GM12875 (cell line): Measurements from ENCODE around the gene CXCL17.

Source experiments
- H3K4me3 ChIP-seq: one replicate; pipeline ENCODE4 v1.5.1; 2011; ENCODE audit warnings: low read depth, low read length, control low read depth
- CTCF ChIP-seq: IDR thresholded peaks from 2 replicates; pipeline ENCODE4 v1.5.1; 2011; ENCODE audit warnings: low read depth, mild to moderate bottlenecking, control low read depth, inconsistent platforms, low read length, moderate library complexity, borderline replicate concordance; ENCODE audit not compliant: insufficient read depth

The CXCL17 gene

DNA sequence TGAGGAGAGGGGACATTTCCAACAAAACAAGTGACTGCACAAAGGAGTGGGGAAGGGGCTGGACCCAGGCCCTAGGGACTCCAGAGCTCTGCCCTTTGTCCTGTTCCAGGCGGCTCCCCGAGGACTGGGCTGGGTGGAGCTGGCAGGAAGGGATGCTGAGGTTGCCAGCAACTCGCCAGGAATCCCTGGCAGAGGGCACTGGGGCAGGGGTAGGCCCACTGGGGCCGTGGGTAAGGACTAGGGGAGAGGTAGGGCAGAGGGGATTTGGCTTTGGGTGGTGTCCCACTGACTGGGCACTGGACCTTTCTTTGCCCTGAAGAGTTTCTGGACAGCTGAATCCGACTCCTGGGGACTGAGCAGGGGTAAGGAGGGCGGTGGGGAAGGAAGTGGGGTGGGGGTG is 23.4 kb downstream of the CXCL17 start:
- TF ChIP-seq CTCF, result no peak
- no peak overlapping the region for H3K4me3 ChIP-seq

GRCh38 chr19:42412661-42413076 is 30.1 kb downstream of the CXCL17 start:
- no peak overlapping the region for H3K4me3 ChIP-seq
- no peak for TF ChIP-seq CTCF

DNA sequence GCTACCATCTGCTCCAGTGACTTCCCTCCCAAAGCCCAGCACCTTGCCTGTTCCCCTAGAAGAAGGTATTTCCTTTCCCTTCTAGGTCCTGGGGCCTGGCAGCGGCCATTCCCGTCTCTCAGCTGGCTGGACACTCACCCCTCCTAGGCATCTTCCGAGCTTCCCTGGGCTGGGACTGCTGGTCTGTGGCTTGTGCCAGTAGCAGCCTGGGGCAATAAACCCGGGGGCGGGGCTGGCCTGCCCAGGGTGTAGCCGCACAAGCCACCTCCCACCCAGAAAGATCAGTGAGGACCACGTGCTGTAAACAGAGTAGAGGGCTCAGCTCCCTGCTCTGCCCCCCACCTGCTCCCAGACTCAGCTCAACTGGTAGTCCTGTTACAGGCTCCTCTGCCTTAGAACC is 30.5 kb downstream of the CXCL17 start:
- no peak for TF ChIP-seq CTCF
- no peak overlapping the region for H3K4me3 ChIP-seq

DNA sequence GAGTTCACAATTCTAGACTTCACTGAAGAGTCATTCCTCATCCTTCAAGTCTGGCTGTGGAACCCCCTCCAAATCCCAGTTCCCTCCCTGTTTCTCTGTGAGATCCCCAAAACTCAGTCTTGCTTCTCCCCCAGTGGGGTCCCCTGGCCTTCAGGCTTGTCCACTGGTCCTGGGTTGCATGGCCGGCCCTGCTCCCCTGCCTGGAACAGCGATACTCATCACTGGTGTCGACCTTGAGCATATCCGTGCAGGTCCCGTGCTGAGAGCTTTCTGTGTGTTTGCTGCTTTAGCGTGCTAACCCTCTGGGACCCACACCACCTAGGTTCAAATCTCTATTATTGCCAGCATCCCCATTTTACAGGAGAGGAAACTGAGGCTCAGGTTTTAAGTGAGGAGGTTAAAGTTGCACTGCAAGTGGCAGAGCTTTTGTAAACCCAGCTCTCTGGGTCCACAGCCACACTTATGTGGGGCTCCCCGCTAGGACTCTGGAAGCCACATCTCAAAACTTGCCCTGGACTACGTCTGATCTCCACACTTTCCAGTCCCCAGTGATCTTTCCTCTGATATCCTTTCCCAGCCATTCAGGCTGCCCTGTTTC is 31.1 kb downstream of the CXCL17 start:
- no peak overlapping the region for H3K4me3 ChIP-seq
- no peak for TF ChIP-seq CTCF

DNA sequence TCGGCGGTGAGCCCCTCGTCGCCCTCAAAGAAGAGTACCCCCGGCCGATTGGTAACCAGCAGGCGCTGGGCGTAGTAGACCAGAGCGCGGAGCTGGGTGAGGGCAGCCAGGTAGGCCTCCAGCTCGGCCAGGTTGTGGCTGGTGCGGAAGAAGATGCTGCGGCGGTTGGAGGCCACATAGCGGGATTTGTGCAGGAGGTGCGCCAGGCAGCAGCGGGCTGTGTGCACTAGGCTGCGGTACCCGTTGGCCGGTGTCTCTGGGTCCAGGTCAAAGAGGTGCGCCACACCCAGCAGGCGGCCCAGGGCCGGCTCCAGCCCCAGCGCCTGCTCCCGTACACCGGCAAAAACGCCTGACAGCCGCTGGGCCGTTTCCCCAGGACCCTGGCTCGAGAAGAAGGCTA is 32.4 kb downstream of the CXCL17 start:
- H3K4me3 ChIP-seq, result no peak overlapping the region
- TF ChIP-seq CTCF, result no peak

DNA sequence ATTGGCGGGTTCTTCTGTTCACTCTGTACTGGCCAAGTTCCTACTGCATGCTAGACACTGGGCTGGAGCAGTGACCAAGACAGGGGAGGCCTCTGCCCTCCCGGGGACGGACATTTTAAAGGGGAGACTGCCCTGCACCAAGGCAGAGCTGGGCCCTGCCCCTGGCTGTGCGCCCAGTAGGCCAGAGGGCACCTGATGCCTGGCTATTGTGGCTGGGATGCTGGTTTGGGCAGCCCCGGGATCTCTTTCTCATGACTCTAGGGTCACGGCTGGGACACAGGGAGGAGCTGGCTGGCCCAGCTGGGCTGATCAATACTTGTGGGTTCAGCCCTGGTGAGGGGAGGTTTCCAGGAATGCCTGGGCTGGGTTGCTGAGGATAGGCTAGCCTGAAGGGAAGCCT is 33.3 kb downstream of the CXCL17 start:
- H3K4me3 ChIP-seq, result no peak overlapping the region
- TF ChIP-seq CTCF, result no peak

DNA sequence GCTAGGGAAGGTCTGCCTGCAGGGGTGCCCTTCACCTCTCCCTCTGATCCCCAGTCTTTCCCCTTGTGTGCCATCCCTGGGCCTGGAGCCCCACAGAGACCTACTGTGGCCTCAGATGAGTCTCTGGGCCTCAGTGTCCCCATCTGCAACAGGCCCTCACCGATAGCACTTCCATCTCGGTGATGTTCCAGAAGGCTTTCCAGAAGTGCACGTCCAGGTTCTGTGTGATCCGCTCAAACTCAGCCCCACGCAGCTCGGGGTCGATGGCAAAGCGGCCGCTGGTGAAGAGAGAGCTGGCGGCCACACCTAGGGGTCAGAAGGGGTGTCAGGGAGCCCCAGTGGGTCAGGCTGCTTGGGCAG is 35.0 kb downstream of the CXCL17 start:
- TF ChIP-seq CTCF, result no peak
- H3K4me3 ChIP-seq, result no peak overlapping the region
